ENCODE data around the gene KCNQ2.
"Not testable (repeated sequence)": the region's sequence is repeated elsewhere in the genome, so short reads cannot be mapped to it uniquely, and the experiment has no call there.

Gene KCNQ2

GRCh38 chr20:63471981-63472831, at the start of gene KCNQ2:
Gene KCNQ2 (minus strand): TSS chr20:63472655. CDS start chr20:63472463, 192 bp downstream.
- no peak for DNase-seq

GRCh38 chr20:63521602-63522001, 49.1 kb upstream of the KCNQ2 start:
- DNase-seq, result no peak

DNA sequence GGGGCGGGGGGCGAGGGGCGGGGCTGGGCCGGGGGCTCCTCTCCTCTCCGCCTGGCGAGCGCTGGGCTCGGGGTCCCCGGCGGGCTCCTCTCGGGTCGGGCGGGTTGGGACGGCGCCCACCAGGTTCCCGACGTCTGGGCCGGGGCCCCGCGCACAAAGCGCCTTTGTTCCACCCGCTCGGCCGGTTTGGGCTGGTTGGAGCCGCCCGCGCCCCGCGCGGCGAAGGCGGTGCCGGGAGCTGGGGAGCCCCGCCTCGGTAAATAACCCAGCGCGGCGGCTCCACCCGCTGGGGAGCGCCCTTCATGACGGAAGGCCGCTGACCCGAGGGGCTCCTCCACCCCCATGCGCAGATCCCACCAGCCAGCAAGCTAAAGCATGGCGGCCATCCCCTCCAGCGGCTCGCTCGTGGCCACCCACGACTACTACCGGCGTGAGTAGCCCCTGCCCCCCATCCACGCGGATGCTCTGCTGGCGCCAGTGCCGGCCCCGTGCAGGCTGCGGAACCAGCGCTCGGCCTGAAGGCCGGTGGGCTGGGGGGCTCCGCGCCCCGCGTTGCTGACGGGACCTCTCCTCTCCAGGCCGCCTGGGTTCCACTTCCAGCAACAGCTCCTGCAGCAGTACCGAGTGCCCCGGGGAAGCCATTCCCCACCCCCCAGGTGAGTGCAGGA, 48.6 kb upstream of the KCNQ2 start:
- peak; percentile 80 for DNase-seq

- peak; percentile 86 for DNase-seq
Observed at GRCh38 chr20:63520504-63520933, 48.1 kb upstream of the KCNQ2 start, which contains the start of gene PPDPF. Gene PPDPF (plus strand): TSS chr20:63520765. CDS start chr20:63521309, 544 bp downstream.

- peak; percentile 61 for DNase-seq
Observed at GRCh38 chr20:63519668-63520503, 47.4 kb upstream of the KCNQ2 start.

DNA sequence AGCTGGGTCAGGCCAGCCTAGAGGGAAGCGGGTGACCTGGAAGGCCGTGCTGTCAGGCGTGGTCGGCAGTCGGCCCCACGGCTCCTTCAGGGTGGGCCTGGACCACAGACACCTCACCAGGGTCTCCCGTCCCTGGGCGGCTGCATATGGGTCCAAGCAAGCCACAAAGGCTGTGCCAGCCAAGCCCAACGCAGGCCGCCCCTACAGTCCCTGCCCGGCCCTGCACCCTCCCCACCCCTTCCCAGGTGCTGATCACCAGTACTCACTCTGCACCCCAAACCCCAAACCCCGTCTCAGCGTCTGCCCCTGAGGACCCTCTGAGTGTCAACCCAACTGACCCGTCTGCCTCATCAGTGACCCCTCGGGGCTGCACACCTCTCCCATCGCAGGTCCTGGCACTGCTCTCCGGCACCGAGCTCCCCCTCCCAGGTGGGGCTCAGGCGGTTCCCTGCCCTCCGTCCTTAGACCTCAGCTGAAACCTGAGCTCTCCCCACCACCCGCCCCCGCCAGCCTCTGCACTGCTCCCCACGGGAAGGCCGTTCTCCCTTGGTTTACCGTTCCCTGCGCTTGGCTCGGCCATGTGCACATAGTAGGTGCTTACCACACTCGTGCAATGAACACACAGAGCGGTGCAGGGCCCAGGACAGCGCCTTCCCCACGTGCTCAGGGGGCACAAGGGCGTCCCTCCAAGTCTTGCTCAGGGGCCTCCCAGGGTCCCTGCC, 46.7 kb upstream of the KCNQ2 start:
- no peak for DNase-seq

DNA sequence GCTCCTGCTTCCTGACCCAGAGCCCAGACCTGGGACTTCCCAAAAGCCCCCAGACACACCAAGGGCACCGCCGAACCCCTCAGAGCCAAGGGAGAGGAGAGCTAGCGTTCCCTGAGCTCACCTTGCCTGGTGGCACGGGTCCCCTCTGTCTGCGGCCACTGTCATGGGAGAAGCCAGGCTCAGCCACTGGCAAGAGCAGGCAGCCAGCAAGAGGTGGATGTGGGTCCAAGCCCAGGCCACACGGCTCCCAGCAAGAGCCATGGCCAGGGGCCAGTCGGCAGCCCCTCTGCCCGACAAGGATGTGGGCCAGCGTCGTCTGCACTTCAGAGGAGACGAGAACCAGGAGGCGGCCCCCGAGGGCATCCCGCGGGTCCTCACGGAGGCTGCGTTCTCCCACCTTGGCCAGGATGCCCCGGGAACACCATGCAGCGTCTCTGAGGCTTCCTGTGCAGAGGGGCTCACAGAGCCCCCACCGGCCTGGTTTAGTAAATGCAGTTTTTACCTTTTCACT, 46.0 kb upstream of the KCNQ2 start:
- DNase-seq, result no peak

- no peak for DNase-seq
Observed at GRCh38 chr20:63517376-63518309, 45.2 kb upstream of the KCNQ2 start.

GRCh38 chr20:63514520-63514919, 42.1 kb upstream of the KCNQ2 start:
- DNase-seq, result not testable (repeated sequence)

DNA sequence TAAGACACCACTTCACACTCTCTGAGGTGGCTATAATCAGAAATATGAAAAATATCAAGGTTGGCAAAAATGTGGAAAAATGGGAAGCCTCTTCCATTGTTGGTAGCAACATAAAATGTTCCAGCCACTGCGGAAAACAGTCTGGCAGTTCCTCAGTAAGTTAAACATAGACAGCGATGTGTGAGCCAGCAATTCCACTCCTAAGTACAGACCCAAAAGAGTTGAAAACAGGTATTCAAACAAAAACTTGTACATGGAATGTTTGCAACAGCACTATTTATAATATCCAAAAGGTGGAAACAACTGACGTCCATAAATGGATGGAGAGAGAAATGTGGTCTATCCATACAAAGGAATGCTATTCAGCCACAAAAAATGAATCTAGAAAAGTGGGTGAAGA, 40.8 kb upstream of the KCNQ2 start:
- DNase-seq, result no peak

DNA sequence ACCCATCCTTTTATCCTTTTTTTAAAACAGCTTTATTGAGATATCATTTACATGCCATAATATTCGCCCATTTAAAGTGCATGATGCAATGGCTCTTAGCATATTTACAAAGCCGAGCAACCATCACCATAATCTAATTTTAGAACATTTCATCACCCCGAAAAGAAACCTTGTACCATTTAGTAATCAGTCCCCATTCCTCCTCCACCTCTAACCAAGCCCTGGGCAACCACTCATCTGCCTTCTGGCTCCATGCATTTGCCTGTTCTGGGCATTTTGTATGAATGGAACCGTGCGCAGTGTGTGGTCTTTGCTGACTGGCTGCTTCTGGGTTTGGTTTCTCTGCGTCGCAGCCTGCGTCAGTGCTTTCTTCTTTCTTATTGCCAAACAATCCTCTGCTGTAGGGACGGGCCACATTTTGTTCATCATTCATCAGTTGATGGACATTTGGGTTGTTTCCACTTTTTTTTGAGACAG, 36.7 kb upstream of the KCNQ2 start:
- DNase-seq, result no peak

- DNase-seq, result no peak
Observed at GRCh38 chr20:63508072-63508768, 35.8 kb upstream of the KCNQ2 start.

- no peak for DNase-seq
Observed at GRCh38 chr20:63507083-63507743, 34.8 kb upstream of the KCNQ2 start.

GRCh38 chr20:63505723-63506122, 33.3 kb upstream of the KCNQ2 start:
- no peak for DNase-seq

- DNase-seq, result no peak
Observed at GRCh38 chr20:63505281-63505680, 32.8 kb upstream of the KCNQ2 start.

- no peak for DNase-seq
Observed at GRCh38 chr20:63504642-63505041, 32.2 kb upstream of the KCNQ2 start.

DNA sequence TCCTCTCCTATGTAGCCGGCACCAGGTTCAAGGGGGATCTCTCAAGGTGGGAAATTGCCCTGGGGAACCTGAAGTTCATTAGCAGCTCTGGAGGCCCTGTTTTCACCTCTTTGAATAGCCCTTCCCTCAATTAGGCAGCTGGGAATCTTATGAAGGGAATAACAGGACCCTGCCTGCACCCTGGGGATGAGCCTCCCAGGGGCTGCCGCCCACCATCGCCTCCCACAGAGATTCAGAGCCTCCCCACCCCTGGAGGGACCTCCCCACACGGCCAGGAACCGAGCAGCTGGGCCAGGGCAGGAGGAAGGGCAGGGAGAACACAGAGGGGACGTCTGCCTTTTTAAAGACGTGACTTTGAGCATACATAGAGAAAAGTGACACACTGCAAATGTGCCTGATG, 31.1 kb upstream of the KCNQ2 start:
- no peak for DNase-seq

GRCh38 chr20:63502671-63503172, 30.3 kb upstream of the KCNQ2 start:
- DNase-seq, result no peak
